Spleen (tissue), 11 donors: Measurements from ENCODE around the gene CPSF4. TPM values are rescaled to one million over a fixed set of nuclear protein-coding genes. Genes with fewer than 3 reads are reported as not detected.
A peak's percentile ranks its signal among the peaks of the same experiment; 100 is the strongest.

Experiments used
- DNase-seq: peaks from one replicate; pipeline ENCODE4 v3.0.0-alpha.2; 2020
- H3K27ac ChIP-seq, 8 donors: fragments of 200-600 bp; sonication (generic) in 7 of 8; 1 replicate in 4 of 8; 2 replicates in 4 of 8; pipeline versions ENCODE4 v1.5.0 to v1.8.0; 2016 to 2021; ENCODE audit warnings: inconsistent platforms in 4 of 8, mild to moderate bottlenecking in 4 of 8, moderate library complexity in 1 of 8
- H3K27me3 ChIP-seq, 7 donors: fragments of 200-600 bp; sonication (generic) in 6 of 7; replicated peaks in 1 of 7; 1 replicate in 4 of 7; 2 replicates in 3 of 7; pipeline versions ENCODE4 v1.5.0 to v1.8.0; 2016 to 2021; ENCODE audit warnings: inconsistent platforms in 3 of 7, mild to moderate bottlenecking in 1 of 7
- H3K36me3 ChIP-seq, 6 donors: fragments of 200-600 bp; sonication (generic) in 5 of 6; 1 replicate in 4 of 6; 2 replicates in 2 of 6; pipeline versions ENCODE4 v1.5.0 to v1.8.0; 2016 to 2021; ENCODE audit warnings: inconsistent platforms in 2 of 6
- H3K4me1 ChIP-seq, 6 donors: fragments of 200-600 bp; sonication (generic) in 5 of 6; 1 replicate in 3 of 6; 2 replicates in 3 of 6; pipeline versions ENCODE4 v1.5.0 to v1.8.0; 2016 to 2021; ENCODE audit warnings: inconsistent platforms in 3 of 6
- H3K4me3 ChIP-seq, 8 donors: fragments of 200-600 bp; sonication (generic) in 7 of 8; 1 replicate in 4 of 8; 2 replicates in 4 of 8; pipeline versions ENCODE4 v1.5.0 to v1.8.0; 2016 to 2021; ENCODE audit warnings: inconsistent platforms in 4 of 8, mild to moderate bottlenecking in 4 of 8, moderate library complexity in 2 of 8
- H3K9me3 ChIP-seq, 8 donors: fragments of 200-600 bp; sonication (generic) in 7 of 8; 1 replicate in 4 of 8; 2 replicates in 4 of 8; pipeline versions ENCODE4 v1.5.0 to v1.8.0; 2016 to 2021; ENCODE audit warnings: inconsistent platforms in 4 of 8
- POLR2A ChIP-seq, 3 donors: fragments of 450-650 bp; IDR thresholded peaks; one replicate each; pipeline ENCODE4 v1.5.1; 2017; ENCODE audit warnings: antibody characterized with exemption in 3 of 3, mild to moderate bottlenecking in 1 of 3
- POLR2AphosphoS5 ChIP-seq, 3 donors: sonication (generic); formaldehyde crosslinking; IDR thresholded peaks; one replicate each; pipeline ENCODE4 v1.5.1; 2017; ENCODE audit warnings: antibody characterized with exemption in 3 of 3
- WGBS, 5 donors: extraction: QIAGEN DNeasy Blood & Tissue Kit in 3 of 5; methylation state at CpG; one replicate each; pipeline versions ENCODE4 v1.1.5 to v1.1.7; 2013 to 2018; 5-methylcytosine and 5-hydroxymethylcytosine counted together
- intact Hi-C: fragments of 100-400 bp; cut with DNase I; formaldehyde crosslinking; loops from one replicate; pipeline ENCODE4 v1.15.0; 2023; ENCODE audit warnings: low total_unique reads
- polyA plus RNA-seq, 3 donors: library from polyadenylated mRNA; stranded (reverse); fragments of 200-250 nt; gene quantifications; one replicate each; pipeline ENCODE4 v1.2.1, GENCODE V29; 2013
- total RNA-seq, 7 donors: library from RNA; depleted of rRNA in 3 of 7; stranded (reverse); fragments of >200 nt in 3 of 7; fragmentation: NEBNext Ultra II Directional in 4 of 7; extraction: Animal tissue kit (Norgen Biotek cat#: 25700) in 4 of 7; gene quantifications; one replicate each; pipeline versions ENCODE4 v1.1.0 to v1.2.1, GENCODE V29; 2016 to 2021
- TF ChIP-seq, protein P1 (sequence below), 11 experiments: fragments of 200-600 bp in 7 of 11; fragments of 450-650 bp in 4 of 11; sonication (generic) in 4 of 11; IDR thresholded peaks in 8 of 11; conservative IDR thresholded peaks in 3 of 11; 1 replicate in 7 of 11; 2 replicates in 4 of 11; pipeline versions ENCODE4 v1.4.0 to v1.8.0; 2016 to 2021; ENCODE audit warnings: antibody characterized with exemption in 11 of 11, inconsistent platforms in 4 of 11, mild to moderate bottlenecking in 1 of 11
- donor health status: healthy with polysubstance abuse.
- donor health status: DM: no; HTN: no; CAD: no; lungs with moderate emphysema.
- donor health status: DM: no; HTN: no; CAD: no.
- donor health status: Bipolar disorder and iron deficiency.
- donor health status: healthy.
- donor health status: DM: no; HTN: no; CAD: no.
- donor health status: DM: yes; HTN: yes; CAD: no.

The CPSF4 gene
- total and polyA plus RNA-seq, 10 donors = 28.7 to 49.6 (median 36.9) TPM

DNA sequence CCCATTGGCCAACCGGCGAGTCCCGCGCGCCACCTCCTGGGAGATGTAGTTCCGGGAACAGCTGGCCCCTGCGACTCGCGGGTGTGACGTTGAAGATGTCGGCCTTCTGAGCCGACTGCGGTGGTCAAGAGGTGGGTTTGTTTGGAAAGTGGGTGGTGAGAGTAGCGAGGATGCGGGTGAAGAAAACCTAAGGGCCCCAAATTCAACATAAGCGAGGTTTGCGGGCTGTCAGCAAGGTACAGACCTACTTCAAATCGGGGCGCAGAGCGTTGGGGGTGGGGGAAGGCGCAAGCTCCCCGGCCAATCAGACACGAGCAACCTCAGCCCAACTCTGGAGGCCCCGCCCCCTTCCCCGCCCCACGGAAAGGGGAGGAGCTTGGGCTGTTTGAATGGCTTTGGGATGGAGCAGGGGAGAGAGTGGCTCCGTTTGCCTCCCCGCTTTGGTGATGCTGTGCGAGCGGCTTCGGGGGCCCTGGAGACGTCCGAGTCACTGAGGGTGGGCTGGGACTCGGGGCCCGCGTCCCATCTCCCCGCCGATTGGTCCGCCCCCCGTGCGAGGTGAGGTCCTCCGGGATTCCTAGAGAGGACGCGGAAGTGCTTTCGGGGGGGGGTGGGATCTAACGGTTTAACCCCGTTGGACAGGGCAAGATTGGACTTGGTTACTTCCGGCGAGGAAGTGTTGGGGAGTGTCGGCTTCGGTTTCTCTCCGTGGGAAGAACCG, 66.0 kb downstream of the CPSF4 start, which contains the start of gene ZKSCAN5:
TSS of gene ZKSCAN5 (plus strand) at position 60 of the 721 bp plus-strand sequence. CDS start 1,383 bp downstream, outside the sequence.
- WGBS, 5 donors = 0% methylated on average over 23 to 53 of the region's 53 CpGs
- H3K36me3 ChIP-seq = peaks cover 0 to 9% (median 0%) of the 10 kb centered on the region in 6 donors
- peak within 1 kb of the TSS; percentile 77 to 97 (median 96) for H3K27ac ChIP-seq
- intact Hi-C loops = loop anchor here (5.0 kb wide), 1 partner anchor 48 kb away; the partner anchor contains the start of gene FAM200A
- no peaks in the 10 kb centered on the region for H3K27me3 ChIP-seq
- DNase-seq = peak; percentile 98
- peak in 2 of 3 donors; percentile 10 to 37 for TF ChIP-seq POLR2A (IDR thresholded peaks at IDR 0.05)
- TF ChIP-seq, protein P1, sequence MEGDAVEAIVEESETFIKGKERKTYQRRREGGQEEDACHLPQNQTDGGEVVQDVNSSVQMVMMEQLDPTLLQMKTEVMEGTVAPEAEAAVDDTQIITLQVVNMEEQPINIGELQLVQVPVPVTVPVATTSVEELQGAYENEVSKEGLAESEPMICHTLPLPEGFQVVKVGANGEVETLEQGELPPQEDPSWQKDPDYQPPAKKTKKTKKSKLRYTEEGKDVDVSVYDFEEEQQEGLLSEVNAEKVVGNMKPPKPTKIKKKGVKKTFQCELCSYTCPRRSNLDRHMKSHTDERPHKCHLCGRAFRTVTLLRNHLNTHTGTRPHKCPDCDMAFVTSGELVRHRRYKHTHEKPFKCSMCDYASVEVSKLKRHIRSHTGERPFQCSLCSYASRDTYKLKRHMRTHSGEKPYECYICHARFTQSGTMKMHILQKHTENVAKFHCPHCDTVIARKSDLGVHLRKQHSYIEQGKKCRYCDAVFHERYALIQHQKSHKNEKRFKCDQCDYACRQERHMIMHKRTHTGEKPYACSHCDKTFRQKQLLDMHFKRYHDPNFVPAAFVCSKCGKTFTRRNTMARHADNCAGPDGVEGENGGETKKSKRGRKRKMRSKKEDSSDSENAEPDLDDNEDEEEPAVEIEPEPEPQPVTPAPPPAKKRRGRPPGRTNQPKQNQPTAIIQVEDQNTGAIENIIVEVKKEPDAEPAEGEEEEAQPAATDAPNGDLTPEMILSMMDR (IDR thresholded peaks at IDR 0.05 in 8 of 11, conservative IDR thresholded peaks at IDR 0.05 in 3 of 11) = peak in 3 of 11 experiments; percentile 18 to 35 (median 29)
- peak; percentile 82 to 94 (median 83) for TF ChIP-seq POLR2AphosphoS5 (IDR thresholded peaks at IDR 0.05)
- H3K9me3 ChIP-seq = no peaks in the 10 kb centered on the region
- H3K4me1 ChIP-seq = peaks cover 27 to 67% (median 48%) of the 10 kb centered on the region in 6 donors
- peak within 1 kb of the TSS; percentile 60 to 98 (median 84) for H3K4me3 ChIP-seq

DNA sequence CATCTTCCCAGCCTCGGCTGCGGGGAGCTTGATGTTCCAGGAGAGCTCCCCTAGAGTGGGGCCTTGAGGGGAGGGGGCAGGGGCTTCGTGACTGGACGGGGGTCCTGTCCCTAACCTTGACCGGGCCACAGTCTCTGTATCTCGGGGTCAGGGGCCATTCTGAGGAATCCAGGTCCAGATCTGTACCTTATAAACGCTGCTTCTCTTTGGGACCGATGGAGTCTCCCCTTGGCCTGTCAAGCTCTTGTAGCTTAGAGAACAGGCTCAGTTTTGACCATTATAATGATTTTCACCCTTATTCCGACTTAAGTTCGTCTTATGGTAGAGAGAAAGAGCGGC, 66.5 kb downstream of the CPSF4 start:
- Histone ChIP-seq H3K36me3 (peaks cover 0 to 14% (median 0%) of the 10 kb centered on the region in 6 donors), H3K4me1 (peaks cover 27 to 67% (median 48%) of the 10 kb centered on the region in 6 donors), H3K27ac (peak overlapping the region; percentile 77 to 97 (median 96)), H3K27me3 (no peaks in the 10 kb centered on the region), H3K4me3 (peak overlapping the region; percentile 60 to 98 (median 84)), H3K9me3 (no peaks in the 10 kb centered on the region)
- no peak for TF ChIP-seq POLR2AphosphoS5 (IDR thresholded peaks at IDR 0.05)
- TF ChIP-seq, protein P1 (IDR thresholded peaks at IDR 0.05 in 8 of 11, conservative IDR thresholded peaks at IDR 0.05 in 3 of 11) = no peak
- DNase-seq = no peak
- WGBS, 5 donors = 0 to 10% (median 4%) methylated on average over 7 to 11 of the region's 11 CpGs
- intact Hi-C loops = loop anchor here (5.0 kb wide), 1 partner anchor 47 kb away; the partner anchor contains the start of gene FAM200A

Other genes starting within 250 kb of the CPSF4 start
- not detected for gene KPNA7, start 230.8 kb upstream of the CPSF4 start, total RNA-seq
- not detected for gene KPNA7, start 230.8 kb upstream of the CPSF4 start, polyA plus RNA-seq
- gene MYH16, start 166.1 kb upstream of the CPSF4 start, total RNA-seq = not detected
- not detected for gene MYH16, start 166.1 kb upstream of the CPSF4 start, polyA plus RNA-seq
- gene ARPC1A, start 113.0 kb upstream of the CPSF4 start, total RNA-seq = 100 to 1,000 TPM in 2 of 7 donors, 10 to 100 TPM in 5; 64.5 to 105 (median 91.6) TPM
- 100 to 1,000 TPM in 1 of 3 donors, 10 to 100 TPM in 2; 65.5 to 124 (median 71.7) TPM for gene ARPC1A, start 113.0 kb upstream of the CPSF4 start, polyA plus RNA-seq
- gene ARPC1B, start 64.2 kb upstream of the CPSF4 start, total RNA-seq = 100 to 1,000 TPM; 302 to 758 (median 363) TPM
- gene ARPC1B, start 64.2 kb upstream of the CPSF4 start, polyA plus RNA-seq = 100 to 1,000 TPM; 348 to 537 (median 472) TPM
- 10 to 100 TPM; 28.1 to 57.2 (median 52.8) TPM for gene PDAP1, start 30.3 kb upstream of the CPSF4 start, total RNA-seq
- 100 to 1,000 TPM in 2 of 3 donors, 10 to 100 TPM in 1; 83.4 to 117 (median 108) TPM for gene PDAP1, start 30.3 kb upstream of the CPSF4 start, polyA plus RNA-seq
- 10 to 100 TPM; 48.4 to 72.7 (median 65.7) TPM for gene BUD31, start 30.0 kb upstream of the CPSF4 start, total RNA-seq
- 100 to 1,000 TPM in 2 of 3 donors, 10 to 100 TPM in 1; 98.7 to 124 (median 112) TPM for gene BUD31, start 30.0 kb upstream of the CPSF4 start, polyA plus RNA-seq
- 10 to 100 TPM in 1 of 7 donors, 1 to 10 TPM in 6; 4.0 to 17.5 (median 7.5) TPM for gene PTCD1, start 145 bp upstream of the CPSF4 start, total RNA-seq
- 1 to 10 TPM; 2.1 to 4.4 (median 3.2) TPM for gene PTCD1, start 145 bp upstream of the CPSF4 start, polyA plus RNA-seq
- 100 to 1,000 TPM; 129 to 348 (median 166) TPM for gene ATP5MF, start 27.2 kb downstream of the CPSF4 start, total RNA-seq
- gene ATP5MF, start 27.2 kb downstream of the CPSF4 start, polyA plus RNA-seq = 100 to 1,000 TPM; 689 to 920 (median 827) TPM
- 10 to 100 TPM in 6 of 7 donors, 1 to 10 TPM in 1; 8.9 to 21.1 (median 13.6) TPM for gene ZNF789, start 33.9 kb downstream of the CPSF4 start, total RNA-seq
- 10 to 100 TPM; 10.7 to 22.5 (median 13.6) TPM for gene ZNF789, start 33.9 kb downstream of the CPSF4 start, polyA plus RNA-seq
- 10 to 100 TPM; 46.3 to 96.2 (median 52.0) TPM for gene ZNF394, start 61.3 kb downstream of the CPSF4 start, total RNA-seq
- gene ZNF394, start 61.3 kb downstream of the CPSF4 start, polyA plus RNA-seq = 10 to 100 TPM; 25.8 to 37.5 (median 32.3) TPM
- gene ZKSCAN5, start 65.7 kb downstream of the CPSF4 start, total RNA-seq = 10 to 100 TPM in 3 of 7 donors, 1 to 10 TPM in 4; 7.5 to 12.2 (median 9.2) TPM
- gene ZKSCAN5, start 65.7 kb downstream of the CPSF4 start, polyA plus RNA-seq = 1 to 10 TPM; 2.9 to 3.6 (median 3.0) TPM
- gene FAM200A, start 113.2 kb downstream of the CPSF4 start, total RNA-seq = 1 to 10 TPM; 5.3 to 9.2 (median 6.1) TPM
- gene FAM200A, start 113.2 kb downstream of the CPSF4 start, polyA plus RNA-seq = 1 to 10 TPM; 4.9 to 5.5 (median 5.0) TPM
- 100 to 1,000 TPM in 3 of 7 donors, 10 to 100 TPM in 4; 70.9 to 176 (median 98.2) TPM for gene ZNF655, start 119.7 kb downstream of the CPSF4 start, total RNA-seq
- gene ZNF655, start 119.7 kb downstream of the CPSF4 start, polyA plus RNA-seq = 10 to 100 TPM; 34.5 to 56.1 (median 49.8) TPM
- gene TMEM225B, start 159.3 kb downstream of the CPSF4 start, total RNA-seq = 1 to 10 TPM in 2 of 7 donors, under 1 TPM in 3, not detected in 2; 0.43 to 1.4 (median 0.77) TPM
- 1 to 10 TPM in 2 of 3 donors, under 1 TPM in 1; 0.91 to 1.6 (median 1.3) TPM for gene TMEM225B, start 159.3 kb downstream of the CPSF4 start, polyA plus RNA-seq
- 10 to 100 TPM; 18.7 to 30.8 (median 26.4) TPM for gene ZSCAN25, start 178.0 kb downstream of the CPSF4 start, total RNA-seq
- 1 to 10 TPM; 3.8 to 7.2 (median 4.2) TPM for gene ZSCAN25, start 178.0 kb downstream of the CPSF4 start, polyA plus RNA-seq
- not detected for gene CYP3A5, start 241.1 kb downstream of the CPSF4 start, total RNA-seq
- gene CYP3A5, start 241.1 kb downstream of the CPSF4 start, polyA plus RNA-seq = under 1 TPM in 2 of 3 donors, not detected in 1; 0.09 to 0.10 TPM